Tibial nerve (tissue), 3 donors: Measurements from ENCODE around the gene CD80.

Experiments
- POLR2A ChIP-seq, 2 donors: fragments of 450-650 bp; IDR thresholded peaks; one replicate each; pipeline ENCODE4 v1.6.1; 2017; ENCODE audit warnings: antibody characterized with exemption in 2 of 2, mild to moderate bottlenecking in 2 of 2, moderate library complexity in 2 of 2
- TF ChIP-seq, protein P1 (sequence below), 5 experiments: fragments of 200-600 bp in 3 of 5; fragments of 450-650 bp in 2 of 5; sonication (generic) in 3 of 5; IDR thresholded peaks; one replicate each; pipeline ENCODE4 v1.5.1; 2016 to 2019; ENCODE audit warnings: antibody characterized with exemption in 5 of 5, mild to moderate bottlenecking in 3 of 5, moderate library complexity in 2 of 5

GRCh38 chr3:119558626-119559317, 642 bp downstream of the CD80 start:
- TF ChIP-seq, protein P1, sequence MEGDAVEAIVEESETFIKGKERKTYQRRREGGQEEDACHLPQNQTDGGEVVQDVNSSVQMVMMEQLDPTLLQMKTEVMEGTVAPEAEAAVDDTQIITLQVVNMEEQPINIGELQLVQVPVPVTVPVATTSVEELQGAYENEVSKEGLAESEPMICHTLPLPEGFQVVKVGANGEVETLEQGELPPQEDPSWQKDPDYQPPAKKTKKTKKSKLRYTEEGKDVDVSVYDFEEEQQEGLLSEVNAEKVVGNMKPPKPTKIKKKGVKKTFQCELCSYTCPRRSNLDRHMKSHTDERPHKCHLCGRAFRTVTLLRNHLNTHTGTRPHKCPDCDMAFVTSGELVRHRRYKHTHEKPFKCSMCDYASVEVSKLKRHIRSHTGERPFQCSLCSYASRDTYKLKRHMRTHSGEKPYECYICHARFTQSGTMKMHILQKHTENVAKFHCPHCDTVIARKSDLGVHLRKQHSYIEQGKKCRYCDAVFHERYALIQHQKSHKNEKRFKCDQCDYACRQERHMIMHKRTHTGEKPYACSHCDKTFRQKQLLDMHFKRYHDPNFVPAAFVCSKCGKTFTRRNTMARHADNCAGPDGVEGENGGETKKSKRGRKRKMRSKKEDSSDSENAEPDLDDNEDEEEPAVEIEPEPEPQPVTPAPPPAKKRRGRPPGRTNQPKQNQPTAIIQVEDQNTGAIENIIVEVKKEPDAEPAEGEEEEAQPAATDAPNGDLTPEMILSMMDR (IDR thresholded peaks at IDR 0.05) = no peak
- no peak for TF ChIP-seq POLR2A (IDR thresholded peaks at IDR 0.05)
